H4 (cell line): ENCODE measurements around the gene XRCC3. TPM values are rescaled to one million over a fixed set of nuclear protein-coding genes. Genes with fewer than 3 reads are reported as not detected.
"Not testable (repeated sequence)": the region's sequence is repeated elsewhere in the genome, so short reads cannot be mapped to it uniquely, and the experiment has no call there.

Experiments used
- DNase-seq: peaks from one replicate; pipeline ENCODE4 v3.0.0-alpha.2; 2015; ENCODE audit warnings: low spot score
- total RNA-seq: library from RNA; depleted of rRNA; stranded (reverse); fragments of >200 nt; shearing (Covaris generic); gene quantifications from 2 replicates; pipeline ENCODE4 v1.2.3, GENCODE V29; 2014

XRCC3 gene
- total RNA-seq, 1 experiment from 2014 or later, result 20.3 TPM

GRCh38 chr14:103694572-103695026, 20.7 kb downstream of the XRCC3 start:
- no peak for DNase-seq

DNA sequence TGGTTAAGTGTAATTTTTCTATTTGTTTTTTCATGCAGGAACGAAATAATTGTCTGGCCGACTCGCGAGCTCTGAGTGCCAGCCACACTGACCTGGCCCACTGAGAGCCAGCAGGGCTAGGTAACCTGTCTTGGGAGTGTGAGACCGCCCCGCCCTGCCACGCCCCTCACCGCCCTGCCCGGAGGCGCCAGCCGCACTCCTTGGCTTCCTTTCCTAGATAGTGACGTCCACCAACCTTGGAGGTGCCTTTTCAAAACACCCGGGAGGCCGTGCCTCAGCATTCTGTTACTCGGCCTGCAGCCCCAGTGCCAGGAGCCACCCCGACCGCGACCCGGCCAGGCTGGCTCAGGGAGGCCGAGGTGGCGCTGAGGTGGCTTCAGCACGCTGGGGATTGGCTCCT, 21.7 kb downstream of the XRCC3 start:
- no peak for DNase-seq

GRCh38 chr14:103692871-103693270, 22.4 kb downstream of the XRCC3 start:
- DNase-seq, result no peak

DNA sequence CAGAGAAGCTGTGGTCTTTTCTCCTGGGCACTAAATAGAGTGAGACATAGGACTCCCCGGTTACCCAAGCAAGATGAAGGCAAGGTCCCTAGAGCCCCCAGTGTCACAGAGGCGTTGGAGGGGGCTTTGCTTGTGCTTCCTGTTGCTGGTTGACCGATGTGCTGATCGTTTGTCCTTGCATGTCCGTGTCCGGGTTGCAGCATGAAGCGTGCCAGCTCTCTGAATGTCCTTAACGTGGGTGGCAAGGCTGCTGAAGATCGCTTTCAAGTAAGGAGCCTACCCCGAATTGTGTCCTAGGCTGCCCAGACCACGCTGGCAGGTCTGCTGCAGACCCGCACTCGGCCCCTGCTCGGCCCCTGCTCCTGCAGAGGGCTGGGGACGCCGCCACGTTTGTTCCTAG, 23.1 kb downstream of the XRCC3 start:
- DNase-seq, result no peak

DNA sequence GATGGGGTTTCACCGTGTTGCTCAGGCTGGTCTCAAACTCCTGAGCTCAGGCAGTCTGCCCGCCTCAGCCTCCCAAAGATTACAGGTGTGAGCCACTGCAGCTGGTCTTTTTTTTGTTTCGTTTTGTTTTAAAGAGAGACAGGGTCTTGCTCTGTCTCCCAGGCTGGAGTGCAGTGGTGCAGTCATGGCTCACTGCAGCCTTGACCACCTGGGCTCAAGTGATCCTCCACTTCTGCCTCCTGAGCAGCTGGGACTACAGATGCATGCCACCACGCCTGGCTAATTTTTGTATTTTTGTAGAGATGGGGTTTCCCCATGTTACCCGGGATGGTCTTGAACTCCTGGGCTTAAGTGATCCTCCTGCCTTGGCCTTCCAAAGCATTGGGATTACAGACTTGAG, 23.6 kb downstream of the XRCC3 start:
- DNase-seq, result not testable (repeated sequence)

GRCh38 chr14:103690332-103690731, 24.9 kb downstream of the XRCC3 start:
- no peak for DNase-seq

GRCh38 chr14:103688906-103689902, 26.0 kb downstream of the XRCC3 start:
- DNase-seq, result no peak

- DNase-seq, result no peak
Observed at GRCh38 chr14:103688441-103688840, 26.8 kb downstream of the XRCC3 start.

GRCh38 chr14:103687712-103688111, 27.5 kb downstream of the XRCC3 start:
- no peak for DNase-seq

- no peak for DNase-seq
Observed at GRCh38 chr14:103686831-103687485, 28.3 kb downstream of the XRCC3 start.

- DNase-seq, result no peak
Observed at GRCh38 chr14:103685276-103686211, 29.7 kb downstream of the XRCC3 start.

GRCh38 chr14:103684871-103685270, 30.4 kb downstream of the XRCC3 start:
- no peak for DNase-seq

DNA sequence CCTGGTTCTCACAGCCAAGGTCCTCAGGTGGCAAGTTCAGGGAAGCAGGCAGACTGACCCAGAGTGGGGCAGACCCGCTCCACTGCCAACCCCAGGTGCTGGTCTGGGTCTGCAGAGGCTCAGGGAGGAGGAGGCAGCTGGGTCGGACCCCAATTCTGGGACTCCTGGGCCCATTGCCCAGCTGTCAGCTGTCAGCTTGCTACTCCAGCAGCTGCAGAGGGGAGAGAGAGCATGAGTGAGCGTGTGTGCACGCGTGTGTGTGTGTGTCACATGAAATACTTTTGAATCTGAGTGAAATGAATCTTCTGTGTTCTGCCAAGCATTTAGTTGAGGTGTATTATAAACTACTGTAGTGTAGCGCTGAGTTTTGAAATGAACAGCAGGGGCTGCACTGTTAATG, 30.8 kb downstream of the XRCC3 start:
- no peak for DNase-seq

GRCh38 chr14:103683139-103683538, 32.1 kb downstream of the XRCC3 start:
- no peak for DNase-seq

DNA sequence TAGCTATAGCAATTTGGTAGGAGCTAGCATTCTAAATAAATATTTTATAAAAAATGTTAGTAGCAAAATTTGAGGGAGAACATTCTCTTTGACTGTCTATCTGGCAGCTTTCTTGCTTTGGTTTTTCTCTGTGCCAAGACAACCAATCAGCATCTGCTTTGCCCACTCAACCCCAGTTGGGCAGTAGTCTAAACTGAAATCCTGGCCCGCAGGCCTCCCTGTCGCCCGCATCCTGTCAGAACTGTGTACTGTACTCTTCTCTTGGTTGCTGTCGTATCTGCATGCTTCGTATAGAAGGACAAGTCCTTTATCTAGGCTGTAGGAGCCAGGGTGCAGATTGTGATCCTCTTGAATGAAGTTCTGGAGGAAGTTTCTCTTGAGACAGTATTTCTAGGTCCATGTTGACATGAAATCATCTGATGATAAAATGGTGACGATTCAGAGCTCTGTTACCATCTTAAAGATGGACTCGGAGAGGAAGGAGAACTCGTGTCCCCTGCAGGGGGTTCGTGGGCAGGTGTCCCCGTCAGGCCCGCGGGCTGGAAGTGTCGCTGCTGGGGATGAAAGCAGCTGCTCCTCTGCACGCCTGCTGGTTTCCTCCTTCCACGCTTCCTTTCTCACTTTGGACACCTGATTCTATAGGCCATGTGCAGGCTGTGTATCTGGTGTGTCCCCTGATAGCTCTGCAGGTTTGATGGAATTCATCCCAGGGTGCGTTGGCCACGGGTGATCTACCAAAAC, 34.6 kb downstream of the XRCC3 start:
- DNase-seq, result no peak

DNA sequence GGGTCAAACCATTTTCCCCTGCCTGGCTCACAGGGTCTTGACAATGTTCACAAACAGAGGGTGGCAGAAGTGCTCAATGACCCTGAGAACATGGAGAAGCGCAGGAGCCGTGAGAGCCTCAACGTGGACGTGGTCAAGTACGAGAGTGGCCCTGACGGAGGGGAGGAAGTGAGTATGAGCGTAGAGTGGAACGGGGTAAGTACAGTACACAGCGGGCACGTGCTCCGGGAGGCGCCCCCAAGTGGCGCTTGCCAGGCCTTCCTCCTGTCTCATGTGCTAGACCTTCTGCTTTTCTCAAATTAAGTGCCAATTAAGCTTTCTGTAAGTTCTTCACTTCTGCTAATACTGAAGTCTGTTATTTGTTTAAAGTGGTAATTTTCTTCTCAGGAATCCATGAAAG, 35.9 kb downstream of the XRCC3 start:
- no peak for DNase-seq

- no peak for DNase-seq
Observed at GRCh38 chr14:103676881-103677675, 38.2 kb downstream of the XRCC3 start.

- DNase-seq, result no peak
Observed at GRCh38 chr14:103675957-103676356, 39.3 kb downstream of the XRCC3 start.

DNA sequence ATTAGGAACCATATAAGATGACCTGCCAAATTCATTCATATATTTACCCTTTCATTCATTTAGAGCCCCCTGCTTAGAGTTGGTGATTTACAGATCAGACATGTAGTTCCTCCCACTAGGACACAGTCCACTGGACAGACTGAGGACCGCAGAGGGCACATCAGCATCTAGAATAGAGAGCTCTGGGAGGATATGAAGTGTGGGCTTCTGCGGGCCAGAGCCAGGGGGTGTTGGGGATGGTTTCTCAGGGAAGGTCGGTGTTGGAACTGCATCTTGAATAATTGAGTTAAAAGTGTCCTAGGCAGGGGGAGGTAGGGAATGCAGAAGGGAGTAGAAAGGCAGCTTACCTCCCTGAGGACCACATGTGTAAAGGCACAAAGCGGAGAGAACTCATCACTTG, 43.3 kb downstream of the XRCC3 start:
- DNase-seq, result no peak

DNA sequence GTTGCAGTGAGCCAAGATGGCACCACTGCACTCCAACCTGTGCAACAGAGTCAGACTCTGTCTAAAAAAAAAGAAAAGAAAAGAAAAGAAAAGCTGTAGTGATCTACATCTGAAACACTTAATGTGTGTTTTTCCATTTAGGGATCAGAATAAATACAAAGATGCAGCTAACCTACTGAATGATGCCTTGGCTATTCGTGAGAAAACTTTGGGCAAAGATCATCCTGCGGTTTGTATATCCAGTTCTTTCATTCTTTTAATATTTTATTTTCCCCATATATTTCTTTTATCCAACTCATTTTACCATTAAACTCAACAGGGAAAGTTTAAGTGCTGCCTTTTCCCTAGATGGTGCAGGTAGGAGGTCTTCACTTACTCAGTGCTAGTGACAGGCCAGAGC, 45.9 kb downstream of the XRCC3 start:
- no peak for DNase-seq
